ENCODE data around the gene SERINC2. TPM values are rescaled to one million over a fixed set of nuclear protein-coding genes. Genes with fewer than 3 reads are reported as not detected.
"Not testable (repeated sequence)": the region's sequence is repeated elsewhere in the genome, so short reads cannot be mapped to it uniquely, and the experiment has no call there.

The SERINC2 gene
- total and polyA plus RNA-seq, 2 of the 4 experiments (the other 2 are of a cell fraction): 2.0 to 59.5 TPM

DNA sequence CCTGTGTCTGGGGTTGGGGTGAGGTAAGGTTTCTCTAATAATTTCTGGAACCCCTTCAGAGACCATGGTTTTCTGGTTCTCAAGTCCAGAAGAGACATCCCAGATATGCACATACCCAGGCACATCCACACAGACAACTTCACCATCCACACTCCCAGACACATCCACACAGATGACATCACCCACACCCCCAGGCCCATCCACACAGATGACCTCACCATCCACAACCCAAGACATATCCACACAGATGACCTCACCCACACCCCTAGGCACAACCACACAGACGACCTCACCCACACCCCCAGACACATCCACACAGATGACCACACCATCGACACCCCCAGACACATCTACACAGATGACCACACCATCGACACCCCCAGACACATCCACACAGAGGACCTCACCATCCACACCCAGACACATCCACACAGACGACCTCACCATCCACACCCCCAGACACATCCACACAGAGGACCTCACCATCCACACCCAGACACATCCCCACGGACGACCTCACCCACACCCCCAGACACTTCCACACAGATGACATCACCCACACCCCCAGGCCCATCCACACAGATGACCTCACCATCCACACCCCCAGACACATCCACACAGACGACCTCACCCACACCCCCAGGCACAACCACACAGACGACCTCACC lies 26.3 kb upstream of the SERINC2 start:
- H3K14ac ChIP-seq (replicated peaks; ENCODE audit: low read depth, low read length); H2BK20ac ChIP-seq (ENCODE audit: low read depth, low read length); H3K18ac ChIP-seq (ENCODE audit: low read depth, low read length); H3K9ac ChIP-seq (ENCODE audit: low read depth, low read length); H3K23ac ChIP-seq (ENCODE audit: low read depth, low read length); H2AK5ac ChIP-seq (ENCODE audit: low read depth, low read length); POLR2A ChIA-PET (ENCODE audit: unreplicated experiment); H3K9me3 ChIP-seq (ENCODE audit: control insufficient read depth, insufficient read depth, low read length); H3K4me2 ChIP-seq (ENCODE audit: low read depth, low read length); CTCF ChIA-PET; H2BK15ac ChIP-seq (ENCODE audit: low read depth, low read length); H3K27ac ChIP-seq (ENCODE audit: insufficient read depth, low read length); H2AFZ ChIP-seq (replicated peaks; ENCODE audit: low read length, poor library complexity); H2BK120ac ChIP-seq (ENCODE audit: low read depth, low read length); H3K4me1 ChIP-seq (ENCODE audit: control insufficient read depth, insufficient read depth, low read length); dilution Hi-C loops (cut with HindIII; ENCODE audit: low sequenced_read_pairs, unreplicated experiment); H4K91ac ChIP-seq (ENCODE audit: insufficient read depth, low read depth, low read length); H3K4ac ChIP-seq (ENCODE audit: low read depth, low read length); H2BK5ac ChIP-seq (ENCODE audit: low read depth, low read length, poor library complexity, severe bottlenecking); BruUV-seq (replicated peaks); DNase-seq; intact Hi-C loops (cut with micrococcal nuclease); H3K9me1 ChIP-seq (ENCODE audit: insufficient read depth, low read length); H4K8ac ChIP-seq (ENCODE audit: low read depth in 2 of 2, low read length in 2 of 2); H3K36me3 ChIP-seq (ENCODE audit: control insufficient read depth, insufficient read depth, low read length); H3K4me3 ChIP-seq (ENCODE audit: insufficient read depth, low read depth, low read length); H3K56ac ChIP-seq (ENCODE audit: extremely low read depth, insufficient read depth, low read length); H3K79me1 ChIP-seq (ENCODE audit: low read depth in 1 of 2, low read length in 2 of 2); H4K20me1 ChIP-seq (ENCODE audit: insufficient read depth, low read length); H2AK9ac ChIP-seq (replicated peaks; ENCODE audit: low read depth, low read length, poor library complexity); ATAC-seq (ENCODE audit: low read depth); H3K27me3 ChIP-seq (ENCODE audit: control insufficient read depth, insufficient read depth, low read length); H4K5ac ChIP-seq (ENCODE audit: low read depth, low read length); in situ Hi-C loops (cut with MboI; ENCODE audit: low sequenced_read_pairs): not testable (repeated sequence)
- 71% methylated on average over 5 of the region's 8 CpGs; no CpG with 5 or more reads in 1 of the 2 experiments for WGBS, 2 experiments (ENCODE audit: extremely low coverage in 2 of 2, insufficient read length in 1 of 2)

All from IMR-90 (cell line).